NCI-H446 (cell line): ENCODE data around the gene UBASH3B.

ENCODE experiments used
- DNase-seq, 2 experiments: peaks; one replicate each; lab custom pipeline; 2025; lab: John Stamatoyannopoulos, UW

UBASH3B gene

GRCh38 chr11:122755409-122755808 is 99.9 kb downstream of the UBASH3B start:
- no peak for DNase-seq

- DNase-seq = no peak
Measured at GRCh38 chr11:122755941-122756340, 100.4 kb downstream of the UBASH3B start.

- no peak for DNase-seq
Measured at GRCh38 chr11:122756417-122756816, 100.9 kb downstream of the UBASH3B start.

GRCh38 chr11:122757201-122757600 is 101.7 kb downstream of the UBASH3B start:
- no peak for DNase-seq

- DNase-seq = peak in 1 of 2 experiments; percentile 44
Measured at GRCh38 chr11:122758339-122758738, 102.8 kb downstream of the UBASH3B start.

GRCh38 chr11:122758974-122759373 is 103.5 kb downstream of the UBASH3B start:
- peak; percentile 28 to 70 for DNase-seq

- DNase-seq = no peak
Measured at GRCh38 chr11:122763108-122763507, 107.6 kb downstream of the UBASH3B start.

GRCh38 chr11:122764371-122765090 is 109.0 kb downstream of the UBASH3B start:
- DNase-seq = no peak

- peak in 1 of 2 experiments; percentile 24 for DNase-seq
Measured at GRCh38 chr11:122765487-122766131, 110.1 kb downstream of the UBASH3B start.

- DNase-seq = no peak
Measured at GRCh38 chr11:122769126-122769780, 113.7 kb downstream of the UBASH3B start.

GRCh38 chr11:122772945-122773344 is 117.4 kb downstream of the UBASH3B start:
- DNase-seq = no peak

GRCh38 chr11:122773781-122774266 is 118.3 kb downstream of the UBASH3B start:
- DNase-seq = no peak

GRCh38 chr11:122775675-122776271 is 120.3 kb downstream of the UBASH3B start:
- DNase-seq = no peak

- DNase-seq = no peak
Measured at GRCh38 chr11:122776546-122776945, 121.0 kb downstream of the UBASH3B start.

- no peak for DNase-seq
Measured at GRCh38 chr11:122777343-122777742, 121.8 kb downstream of the UBASH3B start.

- DNase-seq = no peak
Measured at GRCh38 chr11:122778148-122778547, 122.6 kb downstream of the UBASH3B start.

GRCh38 chr11:122779047-122779629 is 123.6 kb downstream of the UBASH3B start:
- no peak for DNase-seq

GRCh38 chr11:122780296-122780949 is 124.9 kb downstream of the UBASH3B start:
- DNase-seq = no peak

GRCh38 chr11:122781378-122782195 is 126.1 kb downstream of the UBASH3B start:
- peak; percentile 90 to 95 for DNase-seq

- DNase-seq = no peak
Measured at GRCh38 chr11:122782222-122782621, 126.7 kb downstream of the UBASH3B start.
